Right renal pelvis (tissue), 4 donors: Measurements from ENCODE around the gene ZCWPW1. TPM values are rescaled to one million over a fixed set of nuclear protein-coding genes. Genes with fewer than 3 reads are reported as not detected.
"Not testable (repeated sequence)": the region's sequence is repeated elsewhere in the genome, so short reads cannot be mapped to it uniquely, and the experiment has no call there.

ENCODE experiments used
- DNase-seq, 4 donors: peaks; one replicate each; pipeline ENCODE4 v3.0.0-alpha.2; 2013; ENCODE audit warnings: low read depth in 4 of 4, low spot score in 3 of 4, missing footprints in 1 of 4
- polyA plus RNA-seq, 4 donors: library from polyadenylated mRNA; unstranded; fragments of 120-200 nt; gene quantifications; one replicate each; pipeline ENCODE4 v1.2.1, GENCODE V29; 2013; ENCODE audit not compliant: insufficient read length in 4 of 4

The ZCWPW1 gene
- polyA plus RNA-seq, 4 donors: 5.3 to 6.7 (median 5.6) TPM

DNA sequence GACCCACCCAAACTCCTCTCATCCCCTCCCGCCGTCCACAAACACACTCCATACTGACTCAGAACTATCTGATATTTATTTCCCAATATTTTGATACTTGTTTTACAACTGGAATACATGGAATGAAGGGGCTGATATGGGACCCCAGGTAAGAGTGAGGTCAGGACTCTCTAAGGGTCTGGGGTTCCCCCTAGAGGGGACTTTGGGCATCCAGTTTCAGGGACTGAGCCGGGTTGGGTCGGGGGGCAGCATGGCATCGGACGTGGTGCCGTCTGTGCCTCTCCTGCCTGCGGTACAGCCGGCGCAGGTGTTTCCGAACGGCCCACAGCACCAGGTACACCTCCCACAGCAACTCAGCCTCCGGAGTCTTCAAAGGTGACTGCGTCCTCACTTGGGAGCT lies 28.1 kb upstream of the ZCWPW1 start:
- DNase-seq: no peak

DNA sequence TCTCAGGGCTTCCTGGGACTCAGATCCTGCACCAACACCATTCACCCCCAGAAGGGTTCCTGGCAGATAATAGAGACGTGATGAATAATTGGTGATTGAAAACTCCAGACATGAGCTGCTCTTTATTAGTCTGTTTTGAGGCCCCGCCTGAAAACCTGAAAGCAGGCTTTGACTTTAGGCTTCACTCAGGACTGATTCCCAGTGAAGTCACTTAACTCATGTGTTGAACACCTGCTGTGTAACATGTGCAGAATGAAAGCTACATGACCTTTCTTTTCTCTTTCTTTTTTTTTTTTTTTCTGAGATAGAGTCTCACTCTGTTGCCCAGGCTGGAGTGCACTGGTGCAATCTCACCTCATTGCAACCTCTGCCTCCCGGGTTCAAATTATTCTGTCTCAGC lies 26.7 kb upstream of the ZCWPW1 start:
- no peak for DNase-seq

DNA sequence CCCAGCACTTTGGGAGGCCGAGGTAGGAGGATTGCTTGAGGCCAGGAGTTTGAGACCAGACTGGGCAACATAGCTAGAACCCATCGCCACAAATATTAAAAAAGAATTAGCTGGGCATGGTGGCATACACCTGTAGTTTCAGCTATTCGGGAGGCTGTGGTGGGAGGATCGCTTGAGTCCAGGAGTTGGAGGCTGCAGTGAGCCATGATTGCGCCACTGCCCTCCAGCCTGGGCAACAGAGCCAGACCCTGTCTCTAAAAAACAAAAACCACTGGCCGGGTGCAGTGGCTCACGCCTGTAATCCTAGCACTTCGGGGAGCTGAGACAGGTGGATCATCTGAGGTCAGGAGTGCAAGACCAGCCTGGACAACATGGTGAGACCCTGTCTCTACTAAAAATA lies 25.4 kb upstream of the ZCWPW1 start:
- not testable (repeated sequence) for DNase-seq

DNA sequence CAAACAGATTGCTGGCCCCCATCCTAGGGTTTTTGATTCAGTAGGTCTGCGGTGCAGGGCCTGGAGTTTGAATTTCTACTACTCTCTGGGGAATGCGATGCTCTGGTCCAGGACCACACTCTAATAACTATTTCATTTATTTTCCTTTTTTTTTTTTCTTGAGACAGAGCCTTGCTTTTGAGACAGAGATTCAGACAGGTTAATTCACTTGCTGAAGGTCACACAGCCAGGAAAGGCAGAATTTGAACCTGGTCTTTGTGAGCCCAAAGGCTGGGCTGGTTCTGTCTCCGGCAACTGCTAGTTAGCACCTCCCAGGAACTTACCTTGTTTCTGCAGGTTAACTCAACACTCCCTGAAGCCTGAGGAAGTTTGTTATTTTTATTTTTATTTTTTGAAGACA lies 24.0 kb upstream of the ZCWPW1 start:
- DNase-seq: no peak

DNA sequence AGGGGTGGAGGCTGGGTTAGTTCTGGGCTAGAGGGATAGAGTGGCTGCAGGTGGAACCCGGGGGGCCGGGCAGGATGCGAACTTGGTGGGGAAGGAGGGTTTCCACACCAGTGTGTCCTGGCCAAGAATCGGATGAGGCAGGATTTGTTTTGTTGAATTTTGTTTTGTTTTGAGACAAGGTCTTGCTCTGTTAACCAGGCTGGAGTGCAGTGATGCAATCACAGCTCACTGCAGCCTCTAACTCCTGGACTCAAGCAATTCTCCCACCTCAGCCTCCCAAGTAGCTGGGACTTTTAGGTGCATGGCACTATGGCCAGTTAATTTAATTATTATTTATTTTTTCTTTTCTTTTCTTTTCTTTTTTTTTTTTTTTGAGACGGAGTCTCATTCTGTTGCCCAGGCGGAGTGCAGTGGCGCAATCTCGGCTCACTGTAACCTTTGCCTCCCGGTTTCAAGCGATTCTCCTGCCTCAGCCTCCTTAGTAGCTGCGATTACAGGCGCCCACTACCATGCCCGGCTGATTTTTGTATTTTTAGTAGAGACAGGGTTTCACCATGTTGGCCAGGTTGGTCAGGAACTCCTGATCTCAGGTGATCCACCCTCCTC lies 20.8 kb upstream of the ZCWPW1 start:
- DNase-seq: no peak

DNA sequence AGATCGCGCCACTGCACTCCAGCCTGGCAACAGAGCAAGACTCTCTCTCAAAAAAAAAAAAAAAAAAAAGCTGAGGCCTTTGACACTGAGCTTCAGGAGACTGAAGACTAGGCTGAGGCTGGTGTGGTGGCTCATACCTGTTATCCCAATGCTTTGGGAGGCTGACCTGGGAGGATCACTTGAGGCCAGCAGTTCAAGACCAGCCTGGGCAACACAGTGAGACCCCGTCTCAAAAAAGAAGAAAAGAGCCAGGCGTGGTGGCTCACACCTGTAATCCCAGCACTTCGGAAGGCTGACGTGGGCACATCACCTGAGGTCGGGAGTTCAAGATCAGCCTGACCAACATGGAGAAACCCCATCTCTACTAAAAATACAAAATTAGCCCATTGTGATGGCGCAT lies 18.9 kb upstream of the ZCWPW1 start:
- DNase-seq: not testable (repeated sequence)

DNA sequence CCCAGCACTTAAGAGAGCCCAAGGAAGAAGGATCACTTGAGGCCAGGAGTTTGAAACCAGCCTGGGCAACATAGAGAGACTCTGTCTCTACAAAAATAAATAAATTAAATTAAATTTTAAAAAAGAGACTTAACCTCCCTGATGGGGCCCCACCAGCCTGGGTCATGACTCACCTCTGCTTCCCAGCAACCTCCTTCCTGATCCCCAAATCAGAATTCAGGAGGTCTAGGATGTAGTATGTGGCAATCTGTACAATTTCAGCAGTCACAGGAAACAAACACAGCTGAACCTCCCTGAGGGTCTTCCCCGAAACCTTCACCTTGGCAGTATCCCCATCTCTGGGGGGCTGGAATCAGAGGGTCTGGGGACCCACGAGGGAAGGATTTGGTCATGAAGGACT lies 17.5 kb upstream of the ZCWPW1 start:
- no peak for DNase-seq

DNA sequence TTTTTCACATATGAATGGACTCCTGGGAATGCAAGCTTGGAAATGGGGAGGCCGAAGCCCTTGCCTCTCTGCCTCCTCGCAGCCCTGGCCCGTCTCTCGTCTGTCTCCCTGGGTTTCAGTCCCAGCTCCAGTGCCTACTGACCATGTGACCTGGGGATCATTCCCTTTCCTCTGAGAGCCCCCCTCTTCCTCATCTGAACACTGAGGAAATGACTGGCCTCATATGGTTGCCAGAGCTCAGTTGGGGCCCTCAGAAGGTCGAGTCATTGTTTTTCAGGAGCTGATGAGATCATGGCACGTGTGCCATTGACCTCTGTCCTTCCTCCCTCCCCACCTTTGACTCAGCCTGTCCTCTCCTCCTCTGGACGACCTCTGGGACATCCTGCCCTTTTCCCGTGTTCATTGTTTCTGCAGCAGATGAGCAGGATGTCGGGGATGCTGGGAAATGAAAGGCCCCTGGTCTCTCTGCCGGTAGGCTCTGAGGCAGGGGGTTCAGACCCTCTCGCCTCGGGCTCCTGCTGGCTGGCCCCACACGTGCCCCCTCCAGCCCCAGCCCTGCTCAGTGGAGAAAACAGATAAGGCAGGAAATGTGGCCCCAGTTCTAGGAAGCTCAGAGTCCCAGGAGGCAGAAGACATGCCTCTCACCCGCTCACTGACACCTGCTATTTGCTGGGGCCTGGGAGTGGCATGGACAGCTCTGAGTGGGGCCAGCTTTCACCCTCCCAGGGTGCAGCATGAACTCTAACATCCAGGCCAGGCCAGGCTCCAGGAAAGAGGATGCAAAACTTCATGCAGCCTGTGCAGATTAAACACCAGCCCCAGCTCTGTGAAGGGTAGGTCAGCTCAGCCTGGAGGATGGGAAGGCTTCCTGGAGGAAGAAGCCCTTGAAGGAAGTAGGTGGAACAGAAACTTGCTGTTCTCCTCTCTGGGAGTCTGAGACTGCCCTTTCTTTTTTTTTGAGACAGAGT lies 16.1 kb upstream of the ZCWPW1 start:
- DNase-seq: no peak

DNA sequence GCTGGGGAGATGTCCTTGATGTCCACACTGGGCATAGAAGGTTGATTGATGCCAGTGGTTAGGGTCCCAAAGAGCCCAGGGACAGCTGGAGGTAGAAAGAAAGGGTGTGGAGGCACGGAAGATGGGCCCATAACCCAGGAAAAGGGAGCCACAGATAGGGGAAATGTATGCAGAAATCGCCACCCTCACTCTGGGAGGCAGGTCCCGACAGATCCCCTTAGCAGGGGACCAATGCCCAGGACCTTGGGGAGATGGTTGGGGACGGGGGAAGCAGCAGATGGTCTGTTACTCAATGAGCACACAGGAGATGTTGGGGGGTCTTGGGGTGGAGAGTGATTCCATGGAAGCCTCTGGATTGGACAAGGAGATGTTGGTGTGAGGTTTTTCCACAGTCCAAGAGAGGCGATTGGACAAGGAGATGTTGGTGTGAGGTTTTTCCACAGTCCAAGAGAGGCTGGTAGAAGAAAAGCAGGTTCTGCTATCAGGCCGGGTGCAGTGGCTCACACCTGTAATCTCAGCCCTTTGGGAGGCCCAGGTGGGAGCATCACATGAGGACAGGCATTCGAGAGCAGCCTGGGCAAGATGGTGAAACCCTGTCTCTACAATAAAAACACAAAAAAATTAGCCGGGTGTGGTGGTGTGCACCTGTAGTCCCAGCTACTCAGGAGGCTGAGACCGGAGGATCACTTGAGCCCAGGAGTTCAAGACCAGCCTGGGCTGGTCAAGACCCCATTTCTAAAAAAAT lies 14.8 kb upstream of the ZCWPW1 start:
- no peak for DNase-seq

DNA sequence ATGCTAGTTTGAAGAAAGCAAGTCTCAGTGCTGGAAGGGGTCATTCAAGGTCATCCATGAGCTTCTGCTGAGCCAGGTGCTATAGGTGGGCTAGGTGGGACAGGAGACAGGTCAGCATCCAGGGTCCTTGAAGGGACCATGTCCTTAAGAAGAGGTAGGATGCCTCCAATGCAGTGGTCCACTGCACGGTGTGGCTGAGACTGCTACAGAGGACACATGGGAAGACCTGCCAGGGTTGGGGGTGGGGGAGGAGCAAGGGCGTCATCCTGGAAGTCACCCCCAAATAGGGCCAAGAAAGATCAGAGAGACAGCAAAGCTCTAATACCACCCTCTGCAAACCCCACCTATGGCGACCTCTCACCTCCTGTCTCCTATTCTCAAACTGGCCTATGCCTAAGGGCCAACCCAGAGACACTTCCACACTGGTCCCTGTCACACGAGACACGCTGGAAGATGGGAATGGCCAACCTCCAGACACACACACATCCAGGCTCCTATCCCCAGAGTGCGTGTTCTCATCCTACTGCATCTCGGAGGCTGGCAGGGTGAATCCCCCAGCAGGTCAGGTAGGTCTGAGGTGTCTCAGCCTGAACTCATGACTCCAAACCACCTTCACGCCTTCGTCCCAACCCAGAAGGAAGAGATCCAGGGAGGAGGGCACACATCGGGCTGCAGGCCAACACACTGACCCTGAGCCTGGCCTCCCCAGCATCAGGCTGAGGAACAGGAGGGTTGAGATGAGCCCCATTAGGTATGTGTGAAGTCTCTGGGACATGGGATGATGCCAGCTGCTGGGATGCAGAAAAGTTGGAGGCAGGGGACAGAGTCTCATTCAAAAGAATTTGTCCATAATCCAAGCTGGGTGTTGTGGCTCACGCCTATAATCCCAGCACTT lies 13.4 kb upstream of the ZCWPW1 start:
- DNase-seq: no peak

DNA sequence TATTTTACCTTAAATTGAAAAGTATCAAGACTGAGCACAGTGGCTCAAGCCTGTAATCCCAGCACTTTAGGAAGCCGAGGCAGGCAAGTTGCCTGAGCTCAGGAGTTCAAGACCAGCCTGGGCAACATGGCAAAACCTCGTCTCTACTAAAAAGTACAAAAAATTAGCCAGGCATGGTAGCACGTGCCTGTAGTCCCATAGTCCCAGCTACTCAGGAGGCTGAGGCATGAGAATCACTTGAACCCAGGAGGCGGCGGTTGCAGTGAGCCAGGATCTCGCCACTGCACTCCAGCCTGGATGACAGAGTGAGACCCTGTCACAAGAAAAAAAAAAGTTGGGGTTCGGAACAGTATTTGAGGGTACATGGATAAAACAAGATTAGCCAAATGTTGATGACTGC lies 10.7 kb upstream of the ZCWPW1 start:
- not testable (repeated sequence) for DNase-seq

DNA sequence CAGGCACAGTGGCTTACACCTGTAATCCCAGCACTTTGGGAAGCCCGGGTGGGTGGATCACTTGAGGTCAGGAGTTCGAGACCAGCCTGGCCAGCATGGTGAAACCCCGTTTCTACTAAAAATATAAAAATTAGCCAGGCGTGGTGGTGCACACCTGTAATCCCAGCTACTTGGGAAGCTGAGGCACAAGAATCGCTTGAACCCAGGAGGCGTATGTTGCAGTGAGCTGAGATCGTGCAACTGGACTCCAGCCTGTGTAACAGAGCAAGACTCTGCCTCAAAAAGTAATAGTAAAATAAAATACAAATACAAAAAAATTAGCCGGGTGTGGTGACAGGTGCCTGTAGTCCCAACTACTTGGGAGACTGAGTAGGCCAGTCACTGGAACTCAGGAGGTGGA lies 10.2 kb upstream of the ZCWPW1 start:
- DNase-seq: not testable (repeated sequence)

DNA sequence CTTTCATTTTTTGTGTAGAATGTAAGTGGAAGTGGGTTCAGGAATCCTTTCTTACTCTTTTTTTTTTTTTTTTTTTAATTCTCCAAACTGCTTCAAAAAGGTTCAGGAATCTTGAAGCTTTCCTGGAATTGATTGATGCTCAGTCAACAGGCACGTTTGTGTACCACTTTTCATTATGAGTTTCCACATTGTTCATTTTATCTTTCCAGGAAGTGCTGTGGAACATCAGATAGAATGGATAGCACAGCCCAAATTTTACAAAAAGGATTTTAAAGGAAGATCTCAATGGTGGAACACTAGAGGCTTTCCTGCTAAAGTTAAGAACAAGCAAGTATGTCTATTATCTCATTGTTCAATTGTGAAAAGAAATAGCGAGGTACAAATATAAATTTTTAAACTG lies 9.7 kb upstream of the ZCWPW1 start:
- no peak for DNase-seq

DNA sequence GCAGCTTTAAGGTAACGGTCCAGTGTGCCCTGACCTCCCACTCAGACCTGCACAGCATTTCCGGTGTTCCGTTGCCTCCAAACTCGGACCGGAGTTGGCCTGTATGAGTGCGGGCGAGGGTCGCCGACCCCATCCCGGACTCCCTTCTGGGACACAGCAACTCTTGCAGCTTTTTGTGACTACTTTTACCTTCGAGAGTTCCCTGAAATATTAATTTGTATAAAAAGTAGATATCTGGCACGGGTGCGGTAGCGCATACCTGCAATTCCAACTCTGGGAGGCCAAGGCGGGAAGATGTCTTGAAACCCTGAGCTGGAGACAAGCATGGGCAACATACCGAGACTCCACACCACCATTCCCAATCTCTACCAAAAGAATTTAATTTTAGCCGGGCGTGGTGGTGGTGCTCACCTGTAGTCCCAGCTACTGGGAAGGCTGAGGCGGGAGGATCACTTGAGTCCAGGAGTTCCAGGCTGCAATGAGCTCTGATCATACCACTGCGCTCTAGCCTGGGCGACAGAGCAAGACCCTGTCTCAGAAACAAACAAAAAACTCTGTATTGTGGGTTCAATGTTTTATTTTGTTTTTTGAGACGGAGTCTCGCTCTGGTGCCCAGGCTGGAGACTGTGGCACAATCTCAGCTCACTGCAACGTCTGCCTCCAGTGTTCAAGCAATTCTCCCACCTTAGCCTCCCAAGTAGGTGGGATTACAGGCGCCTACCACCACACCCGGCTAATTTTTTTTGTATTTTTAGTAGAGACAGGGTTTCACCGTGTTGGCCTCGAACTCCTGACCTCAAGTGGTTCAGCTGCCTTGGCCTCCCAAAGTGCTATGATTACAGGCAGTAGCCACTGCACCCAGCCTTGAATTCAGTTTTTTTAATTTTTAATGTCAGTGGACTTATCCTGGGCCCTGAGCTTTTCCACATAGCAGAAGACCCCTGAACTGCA lies 8.9 kb upstream of the ZCWPW1 start:
- DNase-seq: no peak

DNA sequence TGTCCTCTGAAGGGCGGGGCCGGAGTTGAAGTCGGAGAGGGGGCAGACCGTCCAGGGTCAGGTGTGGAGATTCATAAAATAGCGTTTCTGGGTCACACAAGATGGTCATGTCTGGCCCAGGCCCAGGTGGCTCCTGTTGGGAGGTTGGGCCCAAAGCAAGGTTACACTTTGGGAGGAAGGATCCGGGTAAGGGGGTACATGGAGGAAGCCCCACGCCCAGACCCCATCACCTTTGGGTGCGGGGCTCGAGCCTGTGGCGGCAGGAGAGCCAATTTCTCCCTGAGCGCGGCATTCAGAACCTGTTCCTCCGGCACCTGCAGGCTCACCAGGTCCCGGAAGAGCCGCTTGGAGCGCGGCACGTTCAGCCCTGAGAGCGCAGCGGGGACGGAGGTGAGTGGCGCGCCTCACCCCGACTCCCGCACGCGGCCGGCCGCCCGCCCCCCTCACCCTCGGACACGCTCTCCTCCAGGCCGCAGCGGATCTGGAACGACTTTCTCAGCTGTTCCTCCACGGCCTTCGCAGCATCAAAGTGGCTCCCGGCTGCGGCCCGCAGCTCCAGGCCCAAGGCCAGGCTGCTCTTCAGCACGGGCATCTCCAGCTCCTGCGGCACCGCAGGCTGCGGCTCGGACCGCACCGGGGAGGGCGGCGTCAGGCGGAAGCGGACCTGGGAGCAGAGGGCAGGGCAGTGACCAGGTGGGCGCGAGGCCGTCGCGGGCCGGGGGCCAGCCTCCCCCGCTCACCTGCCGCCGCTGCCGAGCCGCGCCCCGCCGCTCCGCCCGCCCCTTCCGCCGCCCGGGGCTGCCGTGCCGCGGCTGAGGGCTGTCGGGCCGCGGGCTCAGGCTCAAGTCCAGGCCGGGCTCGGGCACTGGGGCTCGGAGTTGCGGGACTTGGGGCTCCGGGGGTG lies 7.2 kb upstream of the ZCWPW1 start:
- no peak for DNase-seq

DNA sequence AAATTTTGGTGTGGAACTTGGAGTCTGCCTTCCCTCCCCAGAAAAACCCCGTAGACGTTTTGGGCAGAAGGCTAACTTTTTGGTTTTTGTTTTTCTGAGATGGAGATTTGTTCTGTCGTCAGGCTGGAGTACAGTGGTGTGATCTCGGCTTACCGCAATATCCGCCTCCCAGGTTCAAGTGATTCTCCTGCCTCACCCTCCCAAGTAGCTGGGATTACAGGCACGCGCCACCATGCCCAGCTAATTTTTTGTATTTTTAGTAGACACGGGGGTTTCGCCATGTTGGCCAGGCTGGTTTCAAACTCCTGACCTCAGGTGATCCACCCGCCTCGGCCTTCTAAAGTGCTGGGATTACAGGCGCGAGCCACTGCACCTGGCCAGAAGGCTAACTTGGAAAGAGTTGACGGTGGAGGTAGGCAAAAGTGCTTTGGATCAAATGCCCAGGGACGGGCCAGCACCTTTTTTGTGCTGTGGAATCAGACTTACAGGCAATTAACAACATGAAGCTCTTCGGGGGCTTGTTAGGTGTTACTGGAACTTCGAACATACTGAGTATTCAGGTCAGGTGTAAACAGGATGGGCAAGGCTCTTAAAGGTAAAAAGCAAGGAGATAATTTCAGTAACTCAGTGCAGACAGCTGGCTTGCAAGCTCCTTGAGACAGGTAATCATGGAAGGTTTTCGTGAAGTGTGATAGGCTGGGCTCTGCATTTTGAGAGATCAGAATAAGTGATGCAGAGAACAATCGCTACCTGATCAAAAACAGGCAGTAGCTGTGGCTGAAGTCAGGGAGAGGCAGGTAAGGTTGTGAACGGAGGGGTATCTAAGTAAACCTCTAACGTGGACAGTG lies 6.0 kb upstream of the ZCWPW1 start:
- DNase-seq: no peak

DNA sequence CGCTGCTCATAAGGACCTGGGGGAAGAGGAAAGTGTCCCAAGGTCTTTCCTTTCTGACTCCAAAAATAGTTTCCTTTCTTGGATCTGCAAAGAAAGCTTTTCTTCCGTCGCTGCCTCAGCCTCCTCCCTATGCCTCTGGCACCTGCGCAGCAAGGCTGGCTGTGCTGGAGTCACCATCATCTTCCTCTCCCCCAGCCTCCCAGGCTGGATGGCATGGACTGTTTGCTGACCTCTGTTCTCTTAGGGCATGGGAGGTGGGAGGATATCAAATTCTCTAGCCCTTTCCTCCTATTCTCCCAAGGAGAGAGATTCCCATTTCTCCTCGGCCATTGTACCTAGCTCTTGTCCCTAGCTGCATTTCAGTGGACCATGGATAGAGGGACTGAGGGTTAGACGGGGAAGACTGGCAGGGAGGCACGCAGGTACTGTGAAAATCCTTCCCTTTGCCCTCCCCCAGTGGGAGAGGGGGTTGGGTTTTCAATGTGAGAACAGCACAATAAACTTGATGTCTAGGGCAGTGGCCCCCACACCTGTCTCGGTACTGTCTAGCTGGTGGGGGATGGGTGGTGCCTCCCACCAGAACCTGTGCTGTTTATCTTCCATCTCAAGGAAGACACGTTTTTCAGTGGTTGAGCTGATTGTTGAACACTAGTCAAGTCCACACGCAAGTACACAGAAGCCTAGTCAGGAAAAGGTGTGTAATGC lies 5.2 kb upstream of the ZCWPW1 start:
- DNase-seq: no peak
